ENCODE results near the gene CUL4A.

The CUL4A gene

GRCh38 chr13:113195360-113195759 lies 14.1 kb upstream of the CUL4A start:
- H3K4me3 ChIP-seq (ENCODE audit: low read depth, low read length), result no peak overlapping the region
- no peak for TF ChIP-seq CTCF (IDR thresholded peaks at IDR 0.05; ENCODE audit: low read depth, low read length)
- in situ Hi-C loops (cut with HindIII; ENCODE audit: low sequenced_read_pairs), result no loop called here
- no peak for DNase-seq (ENCODE audit: low read depth, low spot score)

- no peak overlapping the region for H3K4me3 ChIP-seq (ENCODE audit: low read depth, low read length)
- in situ Hi-C loops (cut with HindIII; ENCODE audit: low sequenced_read_pairs), result no loop called here
- DNase-seq (ENCODE audit: low read depth, low spot score), result no peak
- TF ChIP-seq CTCF (IDR thresholded peaks at IDR 0.05; ENCODE audit: low read depth, low read length), result no peak
Measured at GRCh38 chr13:113196970-113197737, 12.3 kb upstream of the CUL4A start.

GRCh38 chr13:113201815-113202214 lies 7.6 kb upstream of the CUL4A start:
- TF ChIP-seq CTCF (IDR thresholded peaks at IDR 0.05; ENCODE audit: low read depth, low read length), result no peak
- no peak overlapping the region for H3K4me3 ChIP-seq (ENCODE audit: low read depth, low read length)
- no peak for DNase-seq (ENCODE audit: low read depth, low spot score)
- in situ Hi-C loops (cut with HindIII; ENCODE audit: low sequenced_read_pairs), result no loop called here

- DNase-seq (ENCODE audit: low read depth, low spot score), result no peak
- TF ChIP-seq CTCF (IDR thresholded peaks at IDR 0.05; ENCODE audit: low read depth, low read length), result no peak
- in situ Hi-C loops (cut with HindIII; ENCODE audit: low sequenced_read_pairs), result no loop called here
- no peak overlapping the region for H3K4me3 ChIP-seq (ENCODE audit: low read depth, low read length)
Measured at GRCh38 chr13:113202912-113203311, 6.5 kb upstream of the CUL4A start.

GRCh38 chr13:113203507-113204377 lies 5.7 kb upstream of the CUL4A start:
- in situ Hi-C loops (cut with HindIII; ENCODE audit: low sequenced_read_pairs), result no loop called here
- H3K4me3 ChIP-seq (ENCODE audit: low read depth, low read length), result no peak overlapping the region
- no peak for DNase-seq (ENCODE audit: low read depth, low spot score)
- TF ChIP-seq CTCF (IDR thresholded peaks at IDR 0.05; ENCODE audit: low read depth, low read length), result no peak

GRCh38 chr13:113204378-113204734 lies 5.1 kb upstream of the CUL4A start:
- H3K4me3 ChIP-seq (ENCODE audit: low read depth, low read length), result no peak overlapping the region
- TF ChIP-seq CTCF (IDR thresholded peaks at IDR 0.05; ENCODE audit: low read depth, low read length), result no peak
- DNase-seq (ENCODE audit: low read depth, low spot score), result no peak
- in situ Hi-C loops (cut with HindIII; ENCODE audit: low sequenced_read_pairs), result no loop called here
